ENCODE data around the gene RENBP. TPM values are rescaled to one million over a fixed set of nuclear protein-coding genes. Genes with fewer than 3 reads are reported as not detected.

Gene RENBP
- total RNA-seq, 1 donor from 2014 or later: 4.2 TPM

DNA sequence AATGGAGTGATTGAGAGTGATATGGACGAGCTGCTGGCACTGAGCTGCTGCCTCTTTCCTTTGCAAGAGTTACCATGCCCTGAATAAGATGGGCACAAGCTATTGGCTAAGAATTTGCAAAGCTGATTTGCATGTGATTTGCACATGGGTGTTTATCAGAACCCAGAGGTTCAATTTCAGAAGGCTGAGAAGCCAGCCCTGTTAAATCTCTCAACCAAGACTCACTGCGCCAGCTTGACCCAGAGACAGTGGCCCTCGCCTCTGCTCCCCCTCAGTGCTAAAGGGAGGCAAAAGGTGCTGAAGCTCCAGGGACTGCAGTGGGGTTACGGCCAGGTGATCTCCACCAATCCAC is 19.1 kb downstream of the RENBP start:
- Histone ChIP-seq H3K27me3 (no peaks in the 10 kb centered on the region), H3K9me3 (no peaks in the 10 kb centered on the region), H3K36me3 (no peaks in the 10 kb centered on the region), H3K4me3 (peak overlapping the region in 1 of 2 donors; percentile 24), H3K4me1 (peaks cover 56% of the 10 kb centered on the region), H3K27ac (no peak overlapping the region)
- no peak for DNase-seq (ENCODE audit: extremely low spot score in 2 of 2)
- TF ChIP-seq POLR2AphosphoS5 (IDR thresholded peaks at IDR 0.05; ENCODE audit: insufficient read depth in 1 of 2, low read depth in 1 of 2): no peak
- TF ChIP-seq, protein P1, sequence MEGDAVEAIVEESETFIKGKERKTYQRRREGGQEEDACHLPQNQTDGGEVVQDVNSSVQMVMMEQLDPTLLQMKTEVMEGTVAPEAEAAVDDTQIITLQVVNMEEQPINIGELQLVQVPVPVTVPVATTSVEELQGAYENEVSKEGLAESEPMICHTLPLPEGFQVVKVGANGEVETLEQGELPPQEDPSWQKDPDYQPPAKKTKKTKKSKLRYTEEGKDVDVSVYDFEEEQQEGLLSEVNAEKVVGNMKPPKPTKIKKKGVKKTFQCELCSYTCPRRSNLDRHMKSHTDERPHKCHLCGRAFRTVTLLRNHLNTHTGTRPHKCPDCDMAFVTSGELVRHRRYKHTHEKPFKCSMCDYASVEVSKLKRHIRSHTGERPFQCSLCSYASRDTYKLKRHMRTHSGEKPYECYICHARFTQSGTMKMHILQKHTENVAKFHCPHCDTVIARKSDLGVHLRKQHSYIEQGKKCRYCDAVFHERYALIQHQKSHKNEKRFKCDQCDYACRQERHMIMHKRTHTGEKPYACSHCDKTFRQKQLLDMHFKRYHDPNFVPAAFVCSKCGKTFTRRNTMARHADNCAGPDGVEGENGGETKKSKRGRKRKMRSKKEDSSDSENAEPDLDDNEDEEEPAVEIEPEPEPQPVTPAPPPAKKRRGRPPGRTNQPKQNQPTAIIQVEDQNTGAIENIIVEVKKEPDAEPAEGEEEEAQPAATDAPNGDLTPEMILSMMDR (IDR thresholded peaks at IDR 0.05): no peak
- no peak for TF ChIP-seq POLR2A (IDR thresholded peaks at IDR 0.05)
- intact Hi-C loops (cut with DNase I): loop anchor here (10.0 kb wide), 1 partner anchor 141 kb away; the partner anchor contains the start of gene SRPK3

GRCh38 chrX:153924149-153924861 is 20.1 kb downstream of the RENBP start:
- no peak for DNase-seq (ENCODE audit: extremely low spot score in 2 of 2)

DNA sequence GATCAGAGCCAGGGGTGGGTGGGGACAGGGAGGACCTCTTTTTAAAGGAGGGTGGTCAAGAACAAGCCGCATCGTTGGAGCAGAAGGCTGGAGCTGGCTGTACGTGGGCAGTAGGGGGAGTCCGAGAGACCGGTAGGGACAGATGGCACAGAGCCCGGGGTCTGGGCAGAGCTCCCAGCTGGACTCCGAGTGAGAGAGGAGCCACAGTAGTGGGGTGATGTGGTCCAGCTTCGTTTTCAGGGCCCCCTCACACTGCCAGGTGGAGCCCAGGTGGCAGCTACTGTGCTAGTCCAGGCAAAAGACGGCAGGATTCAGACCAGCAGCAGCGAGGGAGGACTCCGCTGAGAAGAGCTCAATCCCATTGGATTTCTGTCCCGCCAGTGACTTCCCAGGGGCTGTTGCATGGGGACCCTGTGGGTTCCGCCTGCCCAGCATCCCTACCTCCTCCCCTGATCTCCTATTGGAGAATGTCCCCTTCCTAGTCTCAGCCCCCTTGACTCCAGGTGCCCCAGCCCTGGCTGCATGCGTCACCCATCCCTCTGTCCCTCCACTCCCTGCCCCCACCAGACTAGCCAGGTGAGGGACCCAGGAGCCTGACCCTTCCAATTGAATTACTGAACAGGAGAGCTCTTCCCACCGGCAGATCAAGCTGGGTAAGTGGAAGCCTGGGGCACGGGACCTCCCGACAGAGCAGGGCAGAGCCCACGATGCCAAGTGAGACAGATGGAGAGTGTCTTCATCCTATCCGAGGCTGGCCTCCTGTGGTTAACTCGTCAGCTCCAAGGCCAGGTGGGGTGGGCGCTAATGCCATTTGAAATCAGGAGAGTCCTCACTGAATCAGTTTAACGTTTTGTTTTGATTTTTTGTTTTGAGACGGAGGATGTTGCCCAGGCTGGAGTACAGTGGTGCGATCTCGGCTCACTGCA is 21.2 kb downstream of the RENBP start:
- Histone ChIP-seq H3K4me3 (no peak overlapping the region), H3K27me3 (no peaks in the 10 kb centered on the region), H3K9me3 (no peaks in the 10 kb centered on the region), H3K27ac (no peak overlapping the region), H3K4me1 (peaks cover 46% of the 10 kb centered on the region), H3K36me3 (no peaks in the 10 kb centered on the region)
- TF ChIP-seq, protein P1 (IDR thresholded peaks at IDR 0.05): peak in 1 of 3 experiments; percentile 27
- TF ChIP-seq POLR2AphosphoS5 (IDR thresholded peaks at IDR 0.05; ENCODE audit: insufficient read depth in 1 of 2, low read depth in 1 of 2): no peak
- no peak for TF ChIP-seq POLR2A (IDR thresholded peaks at IDR 0.05)
- intact Hi-C loops (cut with DNase I): loop anchor here (10.0 kb wide), 1 partner anchor 138 kb away; the partner anchor contains the start of gene SRPK3
- DNase-seq (ENCODE audit: extremely low spot score in 2 of 2): no peak

More at GRCh38 chrX:153924149-153924861, 20.1 kb downstream of the RENBP start:
- no peak overlapping the region for H3K4me3 ChIP-seq
- no peaks in the 10 kb centered on the region for H3K36me3 ChIP-seq
- H3K4me1 ChIP-seq: peaks cover 55% of the 10 kb centered on the region
- no peak overlapping the region for H3K27ac ChIP-seq
- no peaks in the 10 kb centered on the region for H3K9me3 ChIP-seq
- intact Hi-C loops (cut with DNase I): loop anchor here (10.0 kb wide), 1 partner anchor 140 kb away; the partner anchor contains the start of gene SRPK3
- TF ChIP-seq, protein P1 (IDR thresholded peaks at IDR 0.05): no peak
- TF ChIP-seq POLR2A (IDR thresholded peaks at IDR 0.05) (no peak), POLR2AphosphoS5 (IDR thresholded peaks at IDR 0.05; ENCODE audit: insufficient read depth in 1 of 2, low read depth in 1 of 2) (no peak)
- no peaks in the 10 kb centered on the region for H3K27me3 ChIP-seq

- no peaks in the 10 kb centered on the region for H3K27me3 ChIP-seq
- no peak overlapping the region for H3K4me3 ChIP-seq
- DNase-seq (ENCODE audit: extremely low spot score in 2 of 2): no peak
- intact Hi-C loops (cut with DNase I): loop anchor here (10.0 kb wide), 1 partner anchor 137 kb away; the partner anchor contains the start of gene SRPK3
- peaks cover 35% of the 10 kb centered on the region for H3K4me1 ChIP-seq
- TF ChIP-seq POLR2A (IDR thresholded peaks at IDR 0.05): no peak
- peak in 1 of 2 donors; percentile 20 for TF ChIP-seq POLR2AphosphoS5 (IDR thresholded peaks at IDR 0.05; ENCODE audit: insufficient read depth in 1 of 2, low read depth in 1 of 2)
- TF ChIP-seq, protein P1 (IDR thresholded peaks at IDR 0.05): no peak
- no peaks in the 10 kb centered on the region for H3K36me3 ChIP-seq
- peak overlapping the region; percentile 38 for H3K27ac ChIP-seq
- no peaks in the 10 kb centered on the region for H3K9me3 ChIP-seq
Observed at GRCh38 chrX:153921511-153922446, 22.7 kb downstream of the RENBP start.
